ENCODE measurements around the gene HOMER2.
"Not testable (repeated sequence)": the region's sequence is repeated elsewhere in the genome, so short reads cannot be mapped to it uniquely, and the experiment has no call there.

DNA sequence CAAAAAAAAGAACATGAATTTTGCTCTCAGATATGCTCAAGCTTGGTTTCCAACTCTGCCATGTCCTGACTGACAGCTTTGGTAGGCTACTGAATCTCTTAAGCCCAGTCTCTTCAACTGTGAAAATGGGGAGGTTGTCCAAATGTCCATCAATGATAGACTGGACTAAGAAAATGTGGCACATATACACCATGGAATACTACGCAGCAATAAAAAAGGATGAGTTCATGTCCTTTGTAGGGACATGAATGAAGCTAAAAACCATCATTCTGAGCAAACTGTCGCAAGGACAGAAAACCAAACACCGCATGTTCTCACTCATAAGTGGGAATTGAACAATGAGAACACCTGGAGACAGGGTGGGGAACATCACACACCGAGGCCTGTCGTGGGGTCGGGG lies 12.8 kb downstream of the HOMER2 start:
- not testable (repeated sequence) for TF ChIP-seq CTCF (conservative IDR thresholded peaks at IDR 0.05 in 1 of 2, IDR thresholded peaks at IDR 0.05 in 1 of 2; ENCODE audit: low read depth in 1 of 2, low read length in 2 of 2); EZH2 (IDR thresholded peaks at IDR 0.05; ENCODE audit: low read length, missing control alignments)

Data from fibroblast of lung (primary cell).